OCI-LY7 (cell line): Measurements from ENCODE around the gene CDK4. TPM values are rescaled to one million over a fixed set of nuclear protein-coding genes. Genes with fewer than 3 reads are reported as not detected.

ENCODE experiments used
- BruUV-seq: library from RNA; stranded (reverse); fragments of 400-500 nt; replicated peaks from 2 replicates; lab custom pipeline; 2021; lab: Mats Ljungman, UMichigan
- CTCF ChIA-PET: fragments of 300-600 bp; sonication (Branson Sonifier 250); formaldehyde crosslinking; loops from one replicate; lab custom pipeline; 2022; ENCODE audit warnings: antibody characterized with exemption; ENCODE audit not compliant: unreplicated experiment; lab: Charles Lee
- POLR2A ChIA-PET: fragments of 300-600 bp; sonication (Branson Sonifier 250); formaldehyde crosslinking; loops from one replicate; lab custom pipeline; 2022; ENCODE audit warnings: antibody characterized with exemption; lab: Charles Lee
- DNase-seq: peaks from one replicate; pipeline ENCODE4 v3.0.0-alpha.2; 2015; ENCODE audit warnings: low spot score
- H2AFZ ChIP-seq: fragments of 200-600 bp; sonication (generic), shearing (Covaris generic); 2 replicates; pipeline ENCODE4 v1.6.1; 2014; ENCODE audit warnings: mild to moderate bottlenecking, antibody characterized with exemption, low read length, moderate library complexity
- H3K27ac ChIP-seq: fragments of 200-600 bp; sonication (generic); 2 replicates; pipeline ENCODE4 v1.5.1; 2014; ENCODE audit warnings: mixed run types, low read depth, mild to moderate bottlenecking, moderate library complexity, low read length, inconsistent platforms; ENCODE audit not compliant: poor library complexity, severe bottlenecking
- H3K36me3 ChIP-seq: fragments of 200-600 bp; sonication (generic); 2 replicates; pipeline ENCODE4 v1.6.1; 2014; ENCODE audit warnings: mild to moderate bottlenecking, antibody characterized with exemption, low read length, moderate library complexity, mixed read lengths; ENCODE audit not compliant: insufficient read depth
- H3K4me1 ChIP-seq: fragments of 200-600 bp; sonication (generic); 2 replicates; pipeline ENCODE4 v1.5.1; 2014; ENCODE audit warnings: mild to moderate bottlenecking, low read length; ENCODE audit not compliant: insufficient read depth, poor library complexity, severe bottlenecking
- H3K4me2 ChIP-seq: fragments of 200-600 bp; sonication (generic); 2 replicates; pipeline ENCODE4 v1.6.1; 2014; ENCODE audit warnings: mild to moderate bottlenecking, low read length
- H3K4me3 ChIP-seq: fragments of 200-600 bp; sonication (generic); 2 replicates; pipeline ENCODE4 v1.5.1; 2014; ENCODE audit warnings: mild to moderate bottlenecking, low read depth, low read length; ENCODE audit not compliant: poor library complexity, severe bottlenecking
- H3K79me2 ChIP-seq: fragments of 200-600 bp; sonication (generic); 2 replicates; pipeline ENCODE4 v1.6.1; 2016; ENCODE audit warnings: low read depth, mild to moderate bottlenecking, low read length, moderate library complexity, mixed read lengths; ENCODE audit not compliant: insufficient read depth
- H3K9me2 ChIP-seq: fragments of 200-600 bp; sonication (generic); 2 replicates; pipeline ENCODE4 v1.6.1; 2016; ENCODE audit warnings: mild to moderate bottlenecking, low read length, mixed read lengths; ENCODE audit not compliant: insufficient read depth
- H3K9me3 ChIP-seq: fragments of 200-600 bp; sonication (generic); 2 replicates; pipeline ENCODE4 v1.6.1; 2014; ENCODE audit warnings: mild to moderate bottlenecking, mixed run types, low read length, mixed read lengths
- H4K20me1 ChIP-seq: fragments of 200-600 bp; sonication (generic); 2 replicates; pipeline ENCODE4 v1.6.1; 2014; ENCODE audit warnings: mild to moderate bottlenecking, antibody characterized with exemption, low read length, moderate library complexity, mixed read lengths; ENCODE audit not compliant: insufficient read depth
- EZH2phosphoT487 ChIP-seq: fragments of 200-600 bp; sonication (generic); IDR thresholded peaks from 2 replicates; pipeline ENCODE4 v1.6.1; 2018; ENCODE audit warnings: low read depth, borderline replicate concordance, mild to moderate bottlenecking, mixed run types, antibody characterized with exemption, low read length, moderate library complexity, mixed read lengths
- intact Hi-C: fragments of 100-400 bp; cut with micrococcal nuclease; formaldehyde crosslinking; loops from one replicate; pipeline ENCODE4 v1.10.0; 2022; ENCODE audit not compliant: unreplicated experiment
- total RNA-seq, 2 experiments: library from RNA; depleted of rRNA in 1 of 2; stranded (reverse); fragments of >200 nt in 1 of 2; shearing (Covaris generic) in 1 of 2; gene quantifications; 2 replicates each; pipeline ENCODE4 v1.2.3, GENCODE V29; 2014 to 2022
- TF ChIP-seq, protein P1 (sequence below): fragments of 200-600 bp; sonication (generic); conservative IDR thresholded peaks from 2 replicates; pipeline ENCODE4 v1.5.1; 2014; ENCODE audit warnings: mild to moderate bottlenecking, antibody characterized with exemption, low read length, moderate library complexity, mixed read lengths

Gene CDK4
- total RNA-seq, 2 experiments from 2014 or later: 192 to 280 TPM

DNA sequence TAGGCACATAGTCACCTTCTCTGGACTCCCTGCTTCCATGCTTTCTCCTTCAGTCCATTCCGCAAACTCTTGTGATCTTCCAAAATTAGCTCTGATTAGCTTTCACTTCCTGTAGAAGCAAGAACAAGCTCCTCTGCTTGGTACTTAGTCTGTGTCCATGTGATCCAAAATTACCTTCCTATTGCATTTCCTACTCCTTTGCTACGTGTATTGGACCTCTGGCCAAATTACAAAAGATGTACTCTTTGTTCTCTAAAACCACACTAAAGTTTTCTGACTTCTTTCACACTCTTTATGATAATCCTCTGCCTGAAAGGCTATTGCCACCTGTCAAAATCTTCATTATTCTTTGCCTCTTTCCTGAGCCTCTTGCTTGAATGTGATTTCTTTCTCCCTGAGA is 29.7 kb upstream of the CDK4 start:
- Histone ChIP-seq H3K27ac (no peak overlapping the region), H3K4me1 (peaks cover 20% of the 10 kb centered on the region), H3K9me3 (no peaks in the 10 kb centered on the region), H2AFZ (peak overlapping the region; percentile 74; the same call in 1 of the 2 replicates), H3K4me3 (no peak overlapping the region), H3K4me2 (0 out of 2 replicates have a peak overlapping the region, but pooled peaks have one; percentile 12), H3K36me3 (peaks cover 26% of the 10 kb centered on the region), H4K20me1 (no peaks in the 10 kb centered on the region), H3K9me2 (no peaks in the 10 kb centered on the region), H3K79me2 (peaks cover 25% of the 10 kb centered on the region)
- ChIA-PET CTCF (no interaction called here), POLR2A (interaction anchor here (0.8 to 1.0 kb wide), 2 partner anchors 10 to 15 kb away, joined by 3 read pairs; partner anchors contain the start of genes EEF1AKMT3 and METTL1)
- TF ChIP-seq, protein P1, sequence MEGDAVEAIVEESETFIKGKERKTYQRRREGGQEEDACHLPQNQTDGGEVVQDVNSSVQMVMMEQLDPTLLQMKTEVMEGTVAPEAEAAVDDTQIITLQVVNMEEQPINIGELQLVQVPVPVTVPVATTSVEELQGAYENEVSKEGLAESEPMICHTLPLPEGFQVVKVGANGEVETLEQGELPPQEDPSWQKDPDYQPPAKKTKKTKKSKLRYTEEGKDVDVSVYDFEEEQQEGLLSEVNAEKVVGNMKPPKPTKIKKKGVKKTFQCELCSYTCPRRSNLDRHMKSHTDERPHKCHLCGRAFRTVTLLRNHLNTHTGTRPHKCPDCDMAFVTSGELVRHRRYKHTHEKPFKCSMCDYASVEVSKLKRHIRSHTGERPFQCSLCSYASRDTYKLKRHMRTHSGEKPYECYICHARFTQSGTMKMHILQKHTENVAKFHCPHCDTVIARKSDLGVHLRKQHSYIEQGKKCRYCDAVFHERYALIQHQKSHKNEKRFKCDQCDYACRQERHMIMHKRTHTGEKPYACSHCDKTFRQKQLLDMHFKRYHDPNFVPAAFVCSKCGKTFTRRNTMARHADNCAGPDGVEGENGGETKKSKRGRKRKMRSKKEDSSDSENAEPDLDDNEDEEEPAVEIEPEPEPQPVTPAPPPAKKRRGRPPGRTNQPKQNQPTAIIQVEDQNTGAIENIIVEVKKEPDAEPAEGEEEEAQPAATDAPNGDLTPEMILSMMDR: no peak
- no peak for TF ChIP-seq EZH2phosphoT487
- no TSS peak for BruUV-seq
- no peak for DNase-seq
- intact Hi-C loops: loop anchor here (5.0 kb wide), 1 partner anchor 126 kb away; no protein-coding TSS in a partner anchor

DNA sequence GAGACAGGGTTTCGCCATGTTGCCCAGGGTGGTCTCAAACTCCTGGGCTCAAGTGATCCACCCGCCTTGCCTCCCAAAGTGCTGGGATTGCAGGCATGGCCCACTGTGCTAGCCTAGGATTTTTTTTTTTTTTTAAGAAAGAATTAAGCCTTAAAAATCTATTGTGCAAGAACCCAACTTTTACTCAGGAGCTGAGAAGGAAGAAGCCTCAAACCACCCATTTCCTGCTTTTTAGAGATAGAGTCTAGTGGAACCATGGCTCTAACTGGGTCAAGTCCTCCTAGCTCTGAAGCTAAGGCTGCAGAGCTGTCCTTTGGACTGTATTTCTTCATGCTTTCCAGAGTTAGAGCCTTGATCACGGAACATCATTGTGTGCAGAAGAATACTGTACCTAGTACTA is 29.1 kb upstream of the CDK4 start:
- BruUV-seq: no TSS peak
- H3K9me3 ChIP-seq: no peaks in the 10 kb centered on the region
- H3K4me3 ChIP-seq: no peak overlapping the region
- no peaks in the 10 kb centered on the region for H4K20me1 ChIP-seq
- H3K79me2 ChIP-seq: peaks cover 25% of the 10 kb centered on the region
- intact Hi-C loops: loop anchor here (5.0 kb wide), 1 partner anchor 126 kb away; no protein-coding TSS in a partner anchor
- H3K4me2 ChIP-seq: no peak overlapping the region
- TF ChIP-seq EZH2phosphoT487: no peak
- TF ChIP-seq, protein P1: no peak
- H3K4me1 ChIP-seq: peaks cover 20% of the 10 kb centered on the region
- H3K36me3 ChIP-seq: peaks cover 20% of the 10 kb centered on the region
- DNase-seq: no peak
- H3K9me2 ChIP-seq: no peaks in the 10 kb centered on the region
- POLR2A ChIA-PET: interaction anchor here (0.8 to 1.0 kb wide), 2 partner anchors 9 to 15 kb away, joined by 3 read pairs; partner anchors contain the start of genes EEF1AKMT3 and METTL1
- no peak overlapping the region for H3K27ac ChIP-seq
- CTCF ChIA-PET: no interaction called here
- no peak overlapping the region for H2AFZ ChIP-seq

DNA sequence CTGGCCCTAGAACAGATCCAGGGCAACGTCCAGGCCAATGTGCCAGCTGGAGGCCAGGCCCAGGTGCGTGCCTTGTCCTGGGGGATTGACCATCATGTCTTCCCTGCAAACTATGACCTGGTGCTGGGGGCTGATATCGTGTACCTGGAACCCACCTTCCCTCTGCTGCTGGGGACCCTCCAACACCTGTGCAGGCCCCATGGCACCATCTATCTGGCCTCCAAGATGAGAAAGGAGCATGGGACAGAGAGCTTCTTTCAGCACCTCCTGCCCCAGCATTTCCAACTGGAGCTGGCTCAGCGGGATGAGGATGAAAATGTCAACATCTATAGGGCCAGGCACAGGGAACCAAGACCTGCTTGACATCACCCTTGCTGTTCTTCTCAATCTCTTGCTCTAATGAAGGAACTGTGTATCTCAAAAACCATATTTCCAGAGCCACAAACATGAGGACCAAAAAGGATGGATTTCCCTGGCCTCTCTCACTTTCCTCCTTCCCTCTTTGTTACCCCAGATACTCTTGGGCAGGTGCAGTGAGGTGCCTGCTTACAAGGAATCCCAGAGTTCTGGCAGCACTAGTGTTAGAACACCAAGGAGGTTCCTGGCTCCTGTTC is 28.3 kb upstream of the CDK4 start:
- no peak for DNase-seq
- POLR2A ChIA-PET: interaction anchor here (0.6 kb wide), 1 partner anchor 151 kb away, joined by 4 read pairs; no protein-coding TSS in a partner anchor
- no peaks in the 10 kb centered on the region for H4K20me1 ChIP-seq
- intact Hi-C loops: loop anchor here (5.0 kb wide), 1 partner anchor 127 kb away; no protein-coding TSS in a partner anchor
- TF ChIP-seq, protein P1: no peak
- TF ChIP-seq EZH2phosphoT487: no peak
- no peak overlapping the region for H3K4me3 ChIP-seq
- peaks cover 24% of the 10 kb centered on the region for H3K79me2 ChIP-seq
- H3K4me2 ChIP-seq: no peak overlapping the region
- H3K9me3 ChIP-seq: no peaks in the 10 kb centered on the region
- peaks cover 11% of the 10 kb centered on the region for H3K36me3 ChIP-seq
- H3K9me2 ChIP-seq: no peaks in the 10 kb centered on the region
- H3K27ac ChIP-seq: no peak overlapping the region
- no TSS peak for BruUV-seq
- peaks cover 26% of the 10 kb centered on the region for H3K4me1 ChIP-seq
- CTCF ChIA-PET: interaction anchor here (1.0 kb wide), 1 partner anchor 24 kb away, joined by 5 read pairs; no protein-coding TSS in a partner anchor
- H2AFZ ChIP-seq: no peak overlapping the region
